ENCODE results near the gene UQCR10. TPM values are rescaled to one million over a fixed set of nuclear protein-coding genes. Genes with fewer than 3 reads are reported as not detected.
A peak's percentile ranks its signal among the peaks of the same experiment; 100 is the strongest.

The UQCR10 gene
- total RNA-seq, 1 donor from 2014 or later = 85.9 TPM

DNA sequence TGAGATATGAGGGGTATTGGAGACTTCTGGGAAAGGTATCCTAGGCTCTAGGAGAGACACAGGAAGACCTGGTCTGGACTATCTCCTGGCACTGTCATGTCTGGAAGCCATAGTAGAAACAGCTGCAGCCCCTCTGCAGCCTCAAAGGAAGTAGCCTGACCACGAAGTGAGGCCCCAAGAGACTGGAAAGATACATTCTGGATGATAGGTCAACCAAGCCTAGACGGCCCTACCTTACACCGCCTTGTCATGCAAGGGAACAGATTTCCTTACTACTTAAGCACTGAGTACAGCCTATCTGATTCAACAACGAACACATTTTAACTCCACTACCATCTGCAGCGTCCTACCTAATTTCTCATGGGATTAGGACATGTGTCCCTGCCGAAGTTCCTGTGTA, 31.1 kb downstream of the UQCR10 start:
- DNase-seq (ENCODE audit: low read depth in 2 of 2) = no peak

DNA sequence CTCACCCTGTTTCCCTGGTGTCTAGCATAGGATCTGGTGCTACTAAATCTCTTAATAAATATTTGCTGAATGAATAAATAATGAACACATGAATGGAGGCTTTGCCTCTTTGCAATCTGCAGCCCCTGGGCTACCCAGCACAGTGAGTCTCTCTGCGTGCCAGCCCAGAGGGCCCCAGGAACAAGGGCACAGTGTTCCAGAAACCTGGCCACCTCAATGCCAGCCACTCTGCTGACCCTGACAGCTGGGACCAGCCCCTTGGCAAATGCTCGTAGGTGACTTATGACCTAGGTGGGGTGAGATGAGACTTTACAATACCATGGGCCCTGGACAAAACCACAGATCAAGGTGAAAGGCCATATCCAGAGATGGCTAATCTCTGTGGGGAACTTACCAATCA, 31.6 kb downstream of the UQCR10 start:
- no peak for DNase-seq (ENCODE audit: low read depth in 2 of 2)

- DNase-seq (ENCODE audit: low read depth in 2 of 2) = peak; percentile 92 to 93
Observed at GRCh38 chr22:29799217-29799680, 32.1 kb downstream of the UQCR10 start.

DNA sequence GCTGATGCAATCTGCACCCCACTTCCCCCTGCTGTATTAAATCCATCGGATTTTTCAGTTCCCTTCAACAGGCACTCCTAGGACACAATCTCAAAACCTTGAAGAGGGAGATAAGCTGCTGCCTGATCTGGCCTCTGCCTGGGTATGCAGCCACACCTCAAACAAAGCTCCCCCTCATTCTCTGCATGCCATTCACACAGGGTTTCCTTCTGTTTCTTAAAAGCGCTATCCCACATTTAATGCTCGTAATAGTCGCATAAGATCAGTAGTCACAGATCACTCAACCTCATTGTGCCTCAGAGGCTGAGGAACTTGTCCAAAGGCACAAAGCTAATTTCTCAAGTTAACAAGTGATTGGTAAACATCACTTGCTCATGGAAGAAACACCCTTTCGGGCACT, 34.0 kb downstream of the UQCR10 start:
- DNase-seq (ENCODE audit: low read depth in 2 of 2) = no peak

DNA sequence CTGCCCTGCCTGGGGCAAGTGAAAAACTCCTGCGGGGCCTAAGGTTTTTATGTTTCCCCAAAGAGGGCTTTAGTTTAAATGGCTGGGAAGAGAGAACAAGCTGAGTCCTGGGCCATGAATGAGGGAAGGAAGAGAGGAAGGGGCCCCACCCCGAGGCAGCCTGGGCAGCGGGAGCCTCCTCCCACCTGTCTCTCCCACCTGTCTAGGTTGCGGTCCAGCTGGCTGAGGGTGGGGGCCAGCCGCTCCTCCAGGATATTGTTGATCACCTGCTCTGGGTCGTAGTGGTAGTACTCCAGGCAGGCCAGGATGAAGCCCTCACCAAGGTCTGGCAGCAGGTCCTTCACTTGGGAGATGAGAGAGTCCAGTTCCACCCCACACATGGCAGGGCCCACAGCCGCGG, 34.6 kb downstream of the UQCR10 start:
- no peak for DNase-seq (ENCODE audit: low read depth in 2 of 2)

DNA sequence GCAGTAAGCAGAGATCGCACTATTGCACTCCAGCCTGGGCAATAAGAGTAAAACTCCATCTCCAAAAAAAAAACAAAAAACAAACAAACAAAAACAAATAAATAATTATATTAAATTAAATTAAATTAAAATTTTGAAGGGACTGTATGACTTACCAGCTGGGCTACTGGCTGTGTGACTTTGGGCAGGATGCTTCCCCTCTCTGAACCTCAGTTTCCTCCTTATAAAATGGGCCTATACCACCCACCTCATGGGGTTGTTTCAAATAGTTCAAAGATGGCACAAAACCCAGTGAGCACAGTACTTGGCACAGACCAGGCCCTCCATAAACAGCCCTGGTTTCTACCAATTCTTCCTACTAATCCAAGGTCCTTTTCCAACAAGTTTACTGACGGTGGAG, 36.0 kb downstream of the UQCR10 start:
- DNase-seq (ENCODE audit: low read depth in 2 of 2) = no peak

DNA sequence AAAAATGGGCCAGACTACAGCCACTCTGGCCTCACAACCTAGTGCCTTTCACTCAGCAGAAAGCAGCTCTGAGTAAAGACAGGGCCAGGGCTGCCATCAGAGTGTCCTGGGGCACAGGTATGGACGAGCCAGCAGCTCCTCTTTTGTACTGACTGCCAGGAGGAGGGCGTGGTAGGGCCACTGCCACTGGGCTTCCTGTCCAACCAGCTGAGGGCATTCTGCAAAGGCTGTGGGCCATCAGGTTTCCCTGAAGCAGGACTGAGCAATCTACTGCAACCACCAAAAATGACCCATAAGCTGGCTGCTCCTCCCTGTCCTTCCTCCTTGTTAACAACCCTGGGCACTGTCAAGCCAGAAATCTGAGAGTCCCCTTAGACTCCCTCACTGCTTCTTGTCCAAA, 37.8 kb downstream of the UQCR10 start:
- DNase-seq (ENCODE audit: low read depth in 2 of 2) = no peak

DNA sequence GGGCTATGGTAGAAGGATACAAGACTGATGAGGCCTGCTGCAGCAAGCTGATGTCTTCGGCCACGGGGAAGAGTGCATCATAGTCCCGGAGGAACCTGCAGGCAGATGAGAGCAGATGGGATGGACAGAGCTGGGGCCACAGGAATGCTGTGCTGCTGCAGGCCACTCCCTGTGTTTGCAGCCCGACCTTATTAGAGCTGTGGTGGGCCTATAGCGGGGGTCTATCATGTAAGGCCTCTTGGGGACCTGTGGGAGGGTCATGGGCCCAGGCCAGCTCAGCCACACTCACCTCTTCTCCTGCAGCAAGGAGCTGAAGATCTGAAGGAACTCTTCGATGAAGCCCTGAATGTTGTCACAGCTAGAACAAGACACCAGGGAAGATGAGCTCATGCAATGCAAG, 39.0 kb downstream of the UQCR10 start:
- DNase-seq (ENCODE audit: low read depth in 2 of 2) = no peak

DNA sequence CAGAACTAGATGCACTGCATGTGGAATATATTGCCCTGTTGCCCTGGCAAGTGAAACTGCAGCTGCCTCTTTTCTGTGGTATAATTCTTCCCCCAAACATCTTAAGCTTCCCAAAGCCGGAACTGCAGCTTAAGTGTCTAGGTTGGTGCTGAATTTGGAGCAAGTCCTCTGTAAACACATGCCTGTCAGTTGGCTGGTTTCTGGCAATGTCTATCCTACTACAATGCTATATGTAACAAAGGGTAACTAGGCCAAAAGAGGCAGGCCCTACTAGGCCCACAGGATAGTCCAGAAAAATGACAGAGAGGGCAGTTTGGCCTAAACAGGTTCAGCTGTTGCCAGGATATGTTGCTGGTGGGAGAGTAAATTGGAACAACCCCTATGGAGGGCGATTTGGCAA, 43.0 kb downstream of the UQCR10 start:
- no peak for DNase-seq (ENCODE audit: low read depth in 2 of 2)

DNA sequence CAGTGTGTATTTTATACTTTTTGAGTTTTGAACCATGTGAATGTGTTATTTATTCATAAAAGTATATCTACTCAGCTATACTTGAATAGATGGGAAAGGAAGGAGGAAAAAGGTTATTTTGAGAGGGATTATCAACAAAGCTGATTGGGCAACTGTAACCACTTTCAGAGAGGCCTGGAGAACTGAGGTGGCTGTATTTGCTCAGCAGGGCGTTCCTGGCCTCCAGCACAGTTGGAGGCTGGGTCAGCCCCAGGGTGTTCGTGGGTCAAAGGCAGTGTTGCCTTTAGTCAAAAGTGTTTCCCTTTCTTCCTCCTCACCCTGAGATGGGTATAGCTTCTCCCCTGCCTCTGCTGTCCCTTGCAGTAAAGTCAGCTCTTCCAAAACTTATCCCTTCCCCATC, 44.2 kb downstream of the UQCR10 start:
- DNase-seq (ENCODE audit: low read depth in 2 of 2) = no peak

DNA sequence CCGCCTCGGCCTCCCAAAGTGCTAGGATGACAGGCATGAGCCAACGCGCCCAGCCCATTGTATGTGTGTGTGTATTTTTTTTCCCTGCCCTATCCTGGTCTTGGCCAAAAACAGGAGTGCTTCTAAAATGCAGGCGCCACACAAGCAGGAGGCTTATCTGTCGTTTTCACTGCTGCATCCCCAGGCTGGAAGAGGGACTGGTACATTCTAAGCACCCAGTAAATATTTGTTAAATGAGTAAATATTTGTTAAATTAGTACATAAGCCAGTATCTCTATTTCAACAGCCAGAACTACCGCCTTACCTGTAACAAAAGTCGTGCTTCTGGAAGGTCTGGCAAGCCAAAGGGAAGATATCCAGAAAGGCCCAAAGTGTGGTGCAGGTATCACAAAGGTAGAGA, 46.0 kb downstream of the UQCR10 start:
- no peak for DNase-seq (ENCODE audit: low read depth in 2 of 2)

DNA sequence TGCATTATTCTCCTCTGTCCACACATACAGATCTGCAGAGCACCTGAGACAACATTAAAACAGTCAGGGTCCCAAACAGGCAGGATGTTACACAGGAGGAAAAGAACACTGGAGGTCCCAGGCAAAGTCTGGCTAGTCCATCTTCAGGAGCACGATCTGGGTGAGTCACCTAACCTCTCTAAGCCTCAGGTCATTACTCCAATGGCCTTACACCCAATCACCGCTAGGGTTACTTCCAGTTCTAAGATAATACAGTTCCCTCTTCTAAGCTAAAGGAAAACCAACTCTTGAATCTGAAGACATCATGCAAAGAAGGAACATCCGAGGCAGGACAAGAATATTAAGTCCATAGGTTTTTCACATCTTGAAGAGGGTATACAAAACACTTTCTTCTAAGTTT, 46.4 kb downstream of the UQCR10 start:
- peak in 1 of 2 donors; percentile 40 for DNase-seq (ENCODE audit: low read depth in 2 of 2)

GRCh38 chr22:29814003-29814402, 46.8 kb downstream of the UQCR10 start:
- no peak for DNase-seq (ENCODE audit: low read depth in 2 of 2)

GRCh38 chr22:29815580-29815979, 48.4 kb downstream of the UQCR10 start:
- DNase-seq (ENCODE audit: low read depth in 2 of 2) = no peak

GRCh38 chr22:29816128-29816527, 49.0 kb downstream of the UQCR10 start:
- DNase-seq (ENCODE audit: low read depth in 2 of 2) = no peak

DNA sequence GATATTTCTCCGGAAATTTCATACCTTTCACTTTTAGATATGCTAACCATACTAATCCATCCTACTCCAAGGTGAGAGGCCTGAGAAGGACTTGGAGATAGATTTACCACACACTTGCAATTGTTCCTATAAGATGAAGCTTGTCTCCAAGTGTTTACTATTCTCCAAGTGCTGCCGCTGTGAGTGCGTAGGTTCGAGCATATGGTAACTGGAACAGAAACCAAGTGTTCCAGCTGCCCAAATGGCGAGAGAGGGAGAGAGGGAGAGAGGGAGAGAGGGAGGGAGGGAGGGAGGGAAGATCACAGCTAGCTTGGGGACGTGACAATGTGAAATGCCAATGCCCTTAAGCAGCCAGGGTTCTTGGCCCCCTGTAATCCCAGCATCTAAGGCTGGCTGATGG, 49.4 kb downstream of the UQCR10 start:
- no peak for DNase-seq (ENCODE audit: low read depth in 2 of 2)

DNA sequence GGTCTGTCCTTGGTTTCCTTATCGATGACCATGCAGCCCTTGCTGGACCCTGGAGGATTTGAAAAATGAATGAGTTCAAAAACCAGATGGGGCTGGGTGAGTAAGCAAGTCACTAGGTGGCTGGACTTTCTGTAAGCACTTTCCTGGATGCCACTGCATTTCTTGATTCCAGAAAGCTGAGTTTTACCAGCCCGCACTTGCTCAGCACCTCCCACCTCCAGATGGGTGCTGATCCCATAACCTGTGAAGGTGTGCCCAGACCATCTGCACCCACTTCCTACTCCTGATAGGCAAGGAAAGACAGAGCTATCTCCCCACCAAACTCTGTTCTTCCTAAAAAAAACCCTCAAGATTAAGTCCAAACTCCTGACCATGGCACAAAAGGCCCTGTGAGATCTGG, 49.8 kb downstream of the UQCR10 start:
- no peak for DNase-seq (ENCODE audit: low read depth in 2 of 2)

- DNase-seq (ENCODE audit: low read depth in 2 of 2) = no peak
Observed at GRCh38 chr22:29817724-29818123, 50.6 kb downstream of the UQCR10 start.

GRCh38 chr22:29819501-29819900, 52.3 kb downstream of the UQCR10 start:
- DNase-seq (ENCODE audit: low read depth in 2 of 2) = no peak

Other genes starting within 250 kb of the UQCR10 start
- gene THOC5, start 213.6 kb upstream of the UQCR10 start, total RNA-seq = 21.1 and 23.2 TPM in 2 replicates
- gene NIPSNAP1, start 186.3 kb upstream of the UQCR10 start, total RNA-seq = 14.9 and 35.1 TPM in 2 replicates
- 36.6 and 43.3 TPM in 2 replicates for gene NF2, start 163.7 kb upstream of the UQCR10 start, total RNA-seq
- gene CABP7, start 47.4 kb upstream of the UQCR10 start, total RNA-seq = not detected in 2 replicates
- 12.4 and 14.1 TPM in 2 replicates for gene ZMAT5, start 362 bp upstream of the UQCR10 start, total RNA-seq
- gene ASCC2, start 70.9 kb downstream of the UQCR10 start, total RNA-seq = 18.1 and 23.0 TPM in 2 replicates
- gene MTMR3, start 115.8 kb downstream of the UQCR10 start, total RNA-seq = 16.8 and 28.4 TPM in 2 replicates

All from lung microvascular endothelial cell (primary cell).